ENCODE data around the gene GTF2B.
"Not testable (repeated sequence)": the region's sequence is repeated elsewhere in the genome, so short reads cannot be mapped to it uniquely, and the experiment has no call there.

The GTF2B gene

DNA sequence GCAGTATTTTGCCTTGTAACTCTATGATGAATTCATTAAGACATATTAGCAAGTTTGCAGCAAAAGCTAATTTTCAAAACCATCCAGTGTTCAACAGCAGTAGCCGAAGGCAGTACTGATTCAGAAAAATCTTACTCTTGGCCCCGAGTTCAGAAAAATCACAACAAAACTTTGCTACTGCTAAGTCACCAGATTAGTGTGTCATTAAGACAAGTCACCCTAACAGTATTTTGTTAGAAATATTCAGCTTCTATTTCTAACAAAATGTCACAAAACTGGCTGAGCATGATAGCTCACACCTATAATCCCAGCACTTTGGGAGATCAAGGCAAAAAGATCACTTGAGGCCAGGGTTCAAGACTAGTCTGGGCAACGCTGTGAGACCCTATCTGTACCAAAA, 8.2 kb downstream of the GTF2B start:
- no peak for DNase-seq (ENCODE audit: low read depth, low spot score)

DNA sequence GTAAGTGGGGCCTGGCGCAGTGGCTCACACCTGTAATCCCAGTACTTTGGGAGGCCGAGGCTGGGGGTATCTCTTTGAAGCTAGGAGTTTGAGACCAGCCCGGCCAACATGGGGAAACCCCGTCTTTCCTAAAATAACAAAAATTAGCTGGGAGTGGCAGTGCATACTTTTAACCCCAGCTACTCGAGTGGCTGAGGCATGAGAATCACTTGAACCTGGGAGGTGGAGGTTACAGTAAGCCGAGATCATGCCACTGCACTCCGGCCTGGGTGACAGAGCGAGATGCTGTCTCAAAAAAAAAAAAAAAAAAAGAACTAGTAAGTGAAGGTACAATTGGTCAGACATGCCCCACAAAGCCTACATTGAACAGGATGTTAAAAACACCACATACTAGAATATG, 10.7 kb downstream of the GTF2B start:
- not testable (repeated sequence) for DNase-seq (ENCODE audit: low read depth, low spot score)

DNA sequence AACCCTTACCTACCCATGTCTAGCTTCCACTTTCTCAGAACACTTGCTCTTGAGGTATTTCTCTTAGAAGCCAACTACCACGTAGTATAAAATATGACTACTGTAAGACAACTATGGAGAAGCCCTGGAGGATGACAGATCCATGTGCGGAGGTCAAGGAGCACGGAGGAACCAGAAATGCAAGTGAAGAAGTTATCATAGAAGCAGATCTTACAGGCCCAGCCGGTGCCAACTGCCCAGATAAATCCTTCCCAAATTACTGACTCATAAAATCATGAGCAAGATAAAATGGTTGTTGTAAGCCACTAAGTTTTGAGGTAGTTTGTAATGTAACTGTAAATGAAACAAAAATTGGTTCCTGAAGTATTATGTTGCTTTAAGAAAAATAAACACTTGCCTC, 12.6 kb downstream of the GTF2B start:
- DNase-seq (ENCODE audit: low read depth, low spot score): no peak

DNA sequence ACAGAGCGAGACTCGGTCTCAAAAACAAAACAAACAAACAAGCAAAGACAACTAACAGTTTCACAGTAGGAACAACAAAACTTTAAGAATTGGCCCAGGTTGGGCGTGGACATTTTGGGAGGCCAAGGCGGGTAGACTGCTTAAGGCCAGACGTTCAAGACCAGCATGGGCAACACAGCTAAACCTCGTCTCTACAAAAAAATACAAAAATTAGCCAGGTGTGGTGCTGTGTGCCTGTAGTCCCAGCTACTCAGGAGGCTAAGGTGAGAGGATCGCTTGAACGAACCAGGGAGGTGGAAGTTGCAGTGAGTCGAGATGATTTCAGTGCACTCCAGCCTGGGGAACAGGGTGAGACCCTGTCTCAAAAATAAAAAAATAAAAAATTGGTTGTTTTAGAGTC, 13.5 kb downstream of the GTF2B start:
- DNase-seq (ENCODE audit: low read depth, low spot score): no peak

DNA sequence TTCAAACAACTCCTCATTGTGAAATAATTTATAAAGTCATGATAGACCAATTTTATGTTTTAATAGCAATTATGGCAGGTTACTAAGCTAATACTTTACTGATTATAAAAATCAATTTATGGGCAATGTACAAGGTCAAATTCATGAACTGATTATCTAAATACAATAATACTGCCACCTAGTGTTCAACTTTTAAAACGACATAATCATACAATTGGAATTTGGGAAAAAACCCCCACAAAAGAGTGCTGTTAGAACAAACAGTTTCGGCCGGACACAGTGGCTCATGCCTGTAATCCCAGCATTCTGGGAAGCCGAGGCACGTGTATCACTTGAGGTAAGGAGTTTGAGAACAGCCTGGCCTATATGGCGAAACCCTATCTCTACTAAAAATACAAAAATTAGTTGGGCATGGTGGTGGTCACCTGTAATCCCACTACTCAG, 14.0 kb downstream of the GTF2B start:
- DNase-seq (ENCODE audit: low read depth, low spot score): no peak

DNA sequence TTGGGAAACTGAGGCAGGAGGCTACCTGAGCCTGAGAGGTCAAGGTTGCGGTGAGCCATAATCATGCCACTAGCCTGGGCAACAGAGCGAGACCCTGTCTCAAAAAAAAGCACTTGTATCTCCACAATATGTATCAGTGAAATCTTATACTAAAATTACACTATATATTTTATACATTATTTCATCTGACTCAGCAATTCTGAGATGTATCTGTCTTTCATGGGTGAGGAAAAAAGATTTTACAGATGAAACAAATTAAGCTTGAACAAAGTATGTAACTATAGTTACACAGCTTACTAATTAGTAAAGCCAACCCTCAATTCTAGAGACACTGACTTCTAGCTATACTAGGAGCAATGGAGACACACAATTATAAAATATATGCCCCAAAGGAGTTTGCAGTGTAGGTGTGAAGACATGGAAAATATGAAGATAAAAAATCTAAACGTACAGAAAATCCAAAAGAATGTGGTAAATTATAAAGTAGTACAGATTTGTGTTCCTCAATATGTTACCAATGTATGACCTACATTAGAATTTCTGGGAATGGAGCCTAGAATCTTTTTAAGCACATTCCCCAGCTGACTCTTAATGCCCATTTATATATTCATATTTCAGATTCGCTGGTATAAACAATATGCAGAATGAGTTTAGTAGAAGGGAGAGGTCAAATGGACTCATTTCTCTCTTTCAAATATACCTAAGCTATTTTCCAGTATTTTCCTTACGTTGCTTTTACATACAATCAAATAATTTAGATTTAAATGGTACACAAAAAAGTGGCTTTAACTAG, 14.6 kb downstream of the GTF2B start:
- DNase-seq (ENCODE audit: low read depth, low spot score): no peak

DNA sequence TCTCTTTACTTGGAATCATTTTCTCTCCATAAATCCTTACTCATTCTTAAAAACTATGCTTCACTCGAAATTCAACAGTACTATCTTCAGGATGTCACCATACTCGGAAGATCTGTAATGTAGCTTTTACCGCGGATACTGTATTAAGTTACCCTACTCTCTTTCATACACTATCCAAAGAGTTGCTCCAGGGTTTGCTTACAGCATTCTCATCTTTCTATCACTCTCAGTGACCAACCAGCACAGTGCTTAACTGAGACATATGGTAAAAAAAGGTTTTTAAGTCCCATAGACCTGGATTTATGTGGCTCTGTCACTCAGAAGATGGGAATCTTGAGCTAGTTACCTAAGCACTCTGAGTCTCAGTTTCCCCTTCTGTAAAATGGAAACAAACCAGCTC, 15.8 kb downstream of the GTF2B start:
- DNase-seq (ENCODE audit: low read depth, low spot score): no peak

DNA sequence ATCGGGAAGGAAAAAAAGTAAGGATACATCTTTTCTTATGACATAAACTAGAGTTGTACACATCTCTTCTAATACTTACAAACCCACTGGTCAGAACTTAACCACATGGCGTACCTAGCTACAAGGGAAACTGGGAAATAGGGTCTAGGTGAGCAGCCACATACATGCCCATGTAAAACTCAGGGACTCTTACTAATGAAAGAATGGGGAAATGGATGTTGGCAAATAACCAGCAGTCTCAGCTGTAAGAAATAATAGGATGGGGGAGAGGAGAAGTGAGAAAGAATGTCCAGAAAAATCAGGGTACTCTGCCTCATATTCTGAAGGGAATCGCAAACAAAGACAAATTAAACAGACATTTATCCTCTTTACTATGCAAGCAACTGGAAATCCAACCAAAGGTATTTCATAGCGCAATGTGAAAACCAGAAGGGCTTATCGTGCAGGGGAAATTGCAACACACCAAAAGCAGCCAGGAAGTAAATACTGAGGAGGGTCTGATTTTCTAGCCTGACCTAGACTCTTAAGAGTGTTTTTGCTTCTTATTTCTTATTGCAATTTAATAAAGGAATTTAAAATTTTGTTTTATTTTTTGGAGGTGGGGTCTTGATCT, 17.5 kb downstream of the GTF2B start:
- no peak for DNase-seq (ENCODE audit: low read depth, low spot score)

DNA sequence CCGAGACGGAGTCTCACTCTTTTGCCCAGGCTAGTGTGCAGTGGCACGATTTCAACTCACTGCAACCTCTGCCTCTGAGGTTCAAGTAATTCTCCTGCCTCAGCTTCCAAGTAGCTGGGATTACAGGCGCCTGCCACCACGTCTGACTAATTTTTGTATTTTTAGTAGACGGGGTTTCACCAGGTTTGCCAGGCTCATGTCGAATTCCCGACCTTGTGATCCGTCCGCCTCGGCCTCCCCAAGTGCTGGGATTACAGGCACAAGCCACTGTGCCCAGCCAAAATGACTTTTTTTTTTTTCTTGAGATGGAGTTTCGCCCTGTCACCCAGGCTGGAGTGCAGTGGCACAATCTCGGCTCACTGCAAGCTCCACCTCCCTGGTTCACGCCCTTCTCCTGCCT, 21.7 kb downstream of the GTF2B start:
- not testable (repeated sequence) for DNase-seq (ENCODE audit: low read depth, low spot score)

DNA sequence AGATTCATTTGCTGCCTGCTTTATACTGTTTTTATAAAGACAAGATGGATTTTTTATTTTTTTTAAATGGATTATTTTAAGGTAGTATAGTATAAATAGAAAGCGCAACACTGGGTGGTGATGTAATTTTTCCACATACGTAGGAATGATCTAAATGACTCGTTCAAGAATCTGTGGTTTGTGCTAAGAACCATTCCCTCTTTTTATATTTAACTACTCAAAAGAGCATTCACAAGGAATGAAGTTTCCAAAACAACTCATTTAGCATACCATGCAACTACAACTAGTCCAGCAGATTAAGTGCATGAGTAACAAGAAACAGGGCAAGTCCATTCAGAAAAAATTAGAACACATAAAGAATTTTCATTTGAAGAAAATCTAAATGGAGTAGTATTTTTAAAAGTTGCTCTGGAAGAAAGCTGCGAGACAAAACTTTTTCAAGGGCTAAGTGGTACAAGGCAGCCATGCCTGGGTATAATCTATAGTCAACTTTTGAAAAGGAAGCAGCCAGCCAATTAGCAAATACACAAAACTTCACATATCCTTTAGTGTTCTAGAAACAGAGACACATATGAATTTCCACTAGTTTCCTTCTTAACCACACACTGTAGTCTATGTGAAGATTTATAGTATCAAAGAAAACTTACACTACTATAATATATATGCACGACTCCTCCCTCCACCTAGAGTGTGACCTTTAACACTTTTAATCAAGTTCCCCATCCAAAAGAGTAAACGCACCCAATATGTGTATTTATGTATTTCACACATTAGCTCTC, 23.4 kb downstream of the GTF2B start:
- no peak for DNase-seq (ENCODE audit: low read depth, low spot score)

DNA sequence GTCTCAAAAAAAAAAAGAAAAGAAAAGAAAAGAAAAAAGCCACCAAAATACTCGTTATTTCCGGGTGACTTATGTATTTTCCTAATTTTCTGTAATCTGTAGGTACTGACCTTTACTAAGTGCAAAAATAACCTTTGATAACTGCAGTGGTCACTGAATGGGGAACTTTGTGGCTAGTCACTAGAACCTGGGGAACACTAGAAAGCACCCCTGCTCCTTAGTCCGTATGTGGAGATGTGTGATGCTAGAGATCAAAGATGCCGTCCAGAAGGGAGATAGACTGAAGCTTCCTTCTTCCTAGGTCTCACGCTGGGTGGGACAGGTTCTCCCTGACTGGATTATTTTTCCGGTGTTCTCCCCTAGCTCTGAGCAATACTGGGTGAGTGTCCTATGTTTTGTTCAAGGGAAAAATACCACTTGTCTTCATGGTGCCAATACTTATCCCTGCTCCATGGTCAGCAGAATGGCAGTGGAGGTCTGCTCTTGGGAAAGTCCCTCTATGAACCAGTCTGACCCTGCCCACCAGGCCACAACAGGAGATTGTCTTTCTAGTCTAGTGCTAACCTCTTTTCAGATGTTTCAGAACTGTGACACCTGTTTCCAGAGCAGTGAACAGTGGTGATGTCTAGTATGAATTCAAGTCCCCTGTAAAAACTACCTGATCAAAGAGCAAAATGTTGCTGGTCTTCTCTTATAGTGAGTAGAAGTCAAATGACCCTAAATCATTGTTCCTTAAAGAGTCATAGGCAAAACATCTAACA, 39.9 kb downstream of the GTF2B start:
- DNase-seq (ENCODE audit: low read depth, low spot score): no peak

DNA sequence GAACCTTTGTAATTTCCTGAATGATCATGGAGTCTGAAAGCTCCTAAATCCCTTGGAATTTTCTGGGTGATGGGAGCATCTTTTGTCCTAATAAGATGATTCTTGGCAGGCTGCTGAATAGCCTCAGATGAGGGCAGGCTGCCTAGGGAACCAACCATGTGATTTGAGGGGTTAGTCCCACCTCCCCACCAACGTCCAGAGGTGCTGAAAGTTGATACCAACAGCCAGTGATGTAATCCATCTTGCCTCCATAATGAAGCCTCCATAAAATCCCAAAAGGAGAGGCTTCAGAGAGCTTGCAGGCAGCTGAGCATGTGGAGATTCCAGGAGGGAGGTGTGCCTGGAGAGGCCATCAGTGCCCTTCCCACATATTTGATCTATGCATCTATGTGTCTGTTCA, 43.7 kb downstream of the GTF2B start:
- DNase-seq (ENCODE audit: low read depth, low spot score): no peak

DNA sequence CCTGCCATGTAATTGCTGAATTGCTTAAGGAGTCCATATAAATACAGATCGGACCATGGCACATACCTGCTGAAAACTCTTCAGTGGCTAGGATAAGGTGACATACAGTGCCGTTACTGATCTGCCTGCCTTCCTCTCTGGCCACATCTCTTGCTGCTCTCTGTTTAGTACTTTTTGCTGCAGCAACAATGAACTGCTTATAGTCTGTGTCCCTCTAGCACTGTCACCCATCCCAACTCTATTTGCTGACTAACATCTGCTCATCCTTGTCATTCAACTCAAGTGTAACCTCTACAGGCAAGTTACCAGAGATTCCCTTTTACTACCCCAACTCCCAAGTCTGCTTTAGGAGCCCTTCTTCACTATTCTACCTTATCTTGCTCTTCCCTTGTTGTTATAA, 65.6 kb downstream of the GTF2B start:
- no peak for DNase-seq (ENCODE audit: low read depth, low spot score)

DNA sequence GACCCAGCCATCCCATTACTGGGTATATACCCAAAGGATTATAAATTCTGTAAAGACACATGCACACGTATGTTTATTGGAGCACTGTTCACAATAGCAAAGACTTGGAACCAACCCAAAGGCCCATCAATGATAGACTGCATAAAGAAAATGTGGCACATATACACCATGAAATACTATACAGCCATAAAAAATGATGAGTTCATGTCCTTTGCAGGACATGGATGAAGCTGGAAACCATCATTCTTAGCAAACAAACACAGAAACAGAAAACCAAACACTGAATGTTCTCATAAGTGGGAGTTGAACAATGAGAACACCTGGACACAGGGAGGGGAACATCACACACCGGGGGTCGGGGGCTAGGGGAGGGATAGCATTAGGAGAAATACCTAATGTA, 71.7 kb downstream of the GTF2B start:
- DNase-seq (ENCODE audit: low read depth, low spot score): not testable (repeated sequence)

DNA sequence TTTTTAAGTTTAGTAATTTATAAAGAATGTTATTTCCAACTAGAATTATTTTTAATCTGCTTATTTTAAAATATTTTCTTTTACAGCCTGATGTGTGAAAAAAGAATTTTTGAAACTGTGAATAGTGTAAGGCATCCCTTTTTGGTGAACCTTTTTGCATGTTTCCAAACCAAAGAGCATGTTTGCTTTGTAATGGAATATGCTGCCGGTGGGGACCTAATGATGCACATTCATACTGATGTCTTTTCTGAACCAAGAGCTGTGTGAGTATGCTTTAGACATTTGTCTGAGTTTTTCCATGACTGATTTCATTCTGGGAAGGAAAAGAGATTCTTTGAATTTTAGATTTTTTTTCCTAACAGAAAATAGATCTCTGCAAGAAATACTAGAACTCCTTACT, 77.9 kb downstream of the GTF2B start:
- DNase-seq (ENCODE audit: low read depth, low spot score): no peak

DNA sequence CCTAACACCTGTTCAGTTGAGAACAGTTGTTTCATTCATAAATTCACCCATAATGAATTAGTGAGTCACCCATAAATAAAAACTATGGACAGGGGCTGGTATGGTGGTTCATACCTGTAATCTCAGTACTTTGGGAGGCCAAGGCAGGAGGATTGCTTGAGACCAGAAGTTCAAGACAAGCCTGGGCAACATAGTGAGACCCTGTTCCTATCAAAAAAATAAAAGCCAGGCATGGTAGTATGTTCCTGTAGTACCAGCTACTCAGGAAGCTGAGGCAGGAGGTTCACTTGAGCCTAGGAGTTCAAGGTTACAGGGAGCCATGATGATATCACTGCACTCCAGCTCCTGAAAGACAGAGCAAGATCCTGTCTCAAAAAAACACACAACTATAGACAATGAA, 79.0 kb downstream of the GTF2B start:
- DNase-seq (ENCODE audit: low read depth, low spot score): no peak

DNA sequence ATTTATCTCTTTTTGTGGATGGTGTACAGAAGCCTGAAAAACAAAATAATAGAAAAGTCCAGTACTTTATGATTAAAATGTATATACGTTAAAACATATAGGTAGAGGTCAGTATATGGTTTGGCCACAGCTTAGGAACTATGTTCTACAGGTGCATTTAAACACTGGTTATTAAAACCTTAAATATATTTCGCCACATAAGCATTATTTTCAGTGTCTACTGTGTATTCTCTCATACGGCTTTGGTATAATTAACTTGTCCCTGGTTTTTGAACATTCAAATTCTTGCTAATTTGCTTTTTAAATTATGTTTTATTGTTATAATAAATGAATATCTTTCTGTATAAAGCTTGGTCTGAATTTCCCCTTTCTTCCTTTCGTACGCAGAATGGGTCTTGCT, 87.9 kb downstream of the GTF2B start:
- no peak for DNase-seq (ENCODE audit: low read depth, low spot score)

DNA sequence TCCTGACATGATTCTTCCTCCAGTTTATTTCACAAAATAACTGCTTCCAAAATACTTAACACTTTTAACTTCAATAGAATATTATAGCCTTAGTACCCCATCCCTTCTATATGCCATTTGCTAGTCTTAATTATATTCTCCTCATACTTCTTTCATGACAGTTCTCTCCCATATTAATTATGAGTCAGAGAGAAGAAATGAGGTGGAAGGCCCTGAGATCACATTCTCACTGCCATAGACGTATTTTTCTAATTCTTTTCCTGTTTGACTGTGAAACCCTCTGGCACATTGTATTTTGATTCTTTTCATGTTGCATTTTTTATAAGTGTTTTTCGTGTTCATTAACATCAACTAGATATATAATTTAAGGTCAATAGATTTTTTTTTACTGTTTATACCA, 88.4 kb downstream of the GTF2B start:
- no peak for DNase-seq (ENCODE audit: low read depth, low spot score)
